ENCODE results near the gene HLA-DMA.
A peak's percentile ranks its signal among the peaks of the same experiment; 100 is the strongest.

Gene HLA-DMA

GRCh38 chr6:32952817-32953739, at the start of gene HLA-DMA:
Gene HLA-DMA (minus strand): TSS chr6:32953097. CDS start chr6:32953036, 61 bp downstream.
- peak; percentile 26 for TF ChIP-seq CTCF (IDR thresholded peaks at IDR 0.05; ENCODE audit: extremely low read depth, missing control alignments)
- DNase-seq (ENCODE audit: low spot score): peak; percentile 84

GRCh38 chr6:33001685-33002084, 48.8 kb upstream of the HLA-DMA start:
- no peak for DNase-seq (ENCODE audit: low spot score)
- TF ChIP-seq CTCF (IDR thresholded peaks at IDR 0.05; ENCODE audit: extremely low read depth, missing control alignments): no peak

DNA sequence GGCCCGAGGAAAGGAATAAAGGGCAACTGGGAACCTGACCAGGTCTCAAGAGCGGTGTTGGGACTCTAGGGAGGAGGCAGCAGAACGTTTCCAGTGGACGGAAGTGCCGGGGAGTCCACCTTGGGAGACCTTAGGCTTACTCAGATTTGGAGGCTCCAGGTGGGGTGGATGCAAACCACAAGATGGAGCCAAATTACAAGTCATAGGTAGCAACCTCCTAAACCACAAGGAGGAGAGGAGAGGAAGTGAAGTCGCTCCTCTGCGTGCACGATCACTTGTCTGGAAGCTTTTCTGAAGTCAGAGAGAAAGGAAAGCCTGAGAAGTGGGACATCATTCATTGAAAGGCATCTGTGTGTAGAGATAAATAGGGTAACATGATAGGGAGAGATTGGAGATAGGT, 47.2 kb upstream of the HLA-DMA start:
- TF ChIP-seq CTCF (IDR thresholded peaks at IDR 0.05; ENCODE audit: extremely low read depth, missing control alignments): peak; percentile 57
- DNase-seq (ENCODE audit: low spot score): peak; percentile 53

GRCh38 chr6:32995448-32995847, 42.6 kb upstream of the HLA-DMA start:
- no peak for TF ChIP-seq CTCF (IDR thresholded peaks at IDR 0.05; ENCODE audit: extremely low read depth, missing control alignments)

DNA sequence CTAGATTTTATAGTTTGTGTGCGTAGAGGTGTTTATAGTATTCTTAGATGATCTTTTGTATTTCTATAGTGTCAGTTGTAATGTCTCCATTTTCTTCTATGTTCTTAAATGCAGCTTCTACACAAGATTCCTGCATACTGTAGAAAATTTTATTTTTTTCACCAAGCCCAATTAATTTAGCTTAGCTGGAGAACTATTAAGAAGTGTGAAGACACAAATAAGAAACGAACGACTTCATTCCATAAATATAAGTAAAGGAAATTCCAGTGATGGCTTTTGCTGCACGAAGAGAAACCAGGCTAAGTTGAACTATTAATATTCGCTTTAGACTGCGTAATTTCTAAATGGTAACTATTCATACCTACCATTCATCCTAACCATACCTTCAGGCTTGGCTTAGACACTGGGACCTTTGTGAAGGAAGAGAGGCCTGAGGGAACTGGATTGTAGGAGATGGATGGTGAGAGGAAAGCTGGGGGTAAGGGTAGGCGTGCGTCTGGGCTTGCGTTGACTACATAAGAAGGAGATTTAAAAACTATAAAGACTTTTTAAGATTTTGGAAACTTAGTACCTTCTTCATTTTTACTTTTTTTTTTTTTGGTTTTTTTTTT, 40.6 kb upstream of the HLA-DMA start:
- no peak for TF ChIP-seq CTCF (IDR thresholded peaks at IDR 0.05; ENCODE audit: extremely low read depth, missing control alignments)
- no peak for DNase-seq (ENCODE audit: low spot score)

More at GRCh38 chr6:32995448-32995847, 42.6 kb upstream of the HLA-DMA start:
- no peak for DNase-seq (ENCODE audit: low spot score)

DNA sequence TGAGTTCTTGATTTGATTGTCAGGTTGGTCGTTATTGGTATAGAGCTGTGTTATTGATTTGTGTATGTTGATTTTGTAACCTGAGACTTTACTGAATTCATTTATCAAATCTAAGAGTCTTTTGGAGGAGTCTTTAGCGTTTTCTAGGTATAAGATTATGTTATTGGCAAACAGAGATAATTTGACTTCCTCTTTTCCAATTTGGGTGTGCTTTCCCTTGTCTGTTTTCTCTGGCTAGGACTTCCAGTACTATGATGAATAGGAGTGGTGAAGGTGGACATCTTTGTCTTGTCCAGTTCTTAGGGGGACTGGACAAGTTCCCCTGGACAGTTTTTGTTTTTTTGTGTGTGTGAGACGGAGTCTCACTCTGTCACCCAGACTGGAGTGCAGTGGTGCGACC, 39.1 kb upstream of the HLA-DMA start:
- DNase-seq (ENCODE audit: low spot score): no peak
- no peak for TF ChIP-seq CTCF (IDR thresholded peaks at IDR 0.05; ENCODE audit: extremely low read depth, missing control alignments)

- no peak for TF ChIP-seq CTCF (IDR thresholded peaks at IDR 0.05; ENCODE audit: extremely low read depth, missing control alignments)
- no peak for DNase-seq (ENCODE audit: low spot score)
Measured at GRCh38 chr6:32989368-32989767, 36.5 kb upstream of the HLA-DMA start.
